Measurements from ENCODE around the gene ABCB6. TPM values are rescaled to one million over a fixed set of nuclear protein-coding genes. Genes with fewer than 3 reads are reported as not detected.

Gene ABCB6
- total RNA-seq, 1 donor from 2014 or later, result 11.4 TPM

DNA sequence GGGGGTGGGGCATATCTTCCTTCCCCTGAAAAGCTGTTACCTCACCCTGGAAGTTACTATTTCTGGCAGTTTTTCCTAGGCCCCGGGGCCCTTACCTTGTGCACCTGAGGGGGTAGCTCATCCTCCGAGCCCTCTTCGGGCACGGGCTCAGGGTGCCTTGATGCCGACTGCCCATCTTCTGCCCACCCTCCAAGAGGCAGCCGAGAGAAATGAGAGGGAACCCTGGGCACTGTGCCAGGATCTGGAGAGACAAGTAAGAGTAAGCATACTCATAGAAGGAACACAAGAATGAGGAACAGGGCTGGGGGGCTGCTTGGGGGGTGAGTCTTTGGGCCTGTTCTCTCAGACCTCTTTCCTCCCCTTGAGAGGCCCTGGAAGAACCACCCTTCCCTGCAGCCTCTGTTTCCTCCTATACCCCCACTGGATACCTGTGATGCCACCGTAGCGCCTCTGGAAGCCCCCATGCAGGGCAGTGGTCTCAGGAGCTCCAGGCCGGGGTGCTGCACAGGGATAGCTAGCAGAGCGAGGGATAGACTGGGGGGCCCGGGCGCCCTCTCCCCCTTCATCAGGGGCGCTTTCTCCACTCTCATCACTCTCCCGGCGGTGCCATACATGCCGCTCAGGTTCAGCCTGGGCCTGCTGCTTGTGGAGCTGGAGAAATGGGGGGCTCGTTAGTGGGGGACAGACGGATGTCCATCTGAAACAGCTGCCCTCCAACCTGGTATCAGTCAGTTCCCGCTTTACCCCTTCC is 2.1 kb upstream of the ABCB6 start:
- no peak for DNase-seq (ENCODE audit: low spot score)
- Mint-ChIP-seq H3K36me3 (ENCODE audit: low read depth, unreplicated experiment) (peaks cover 37% of the 10 kb centered on the region), H3K9me3 (ENCODE audit: unreplicated experiment) (no peaks in the 10 kb centered on the region), H3K27me3 (ENCODE audit: unreplicated experiment) (peaks cover 10% of the 10 kb centered on the region), H3K4me3 (ENCODE audit: unreplicated experiment) (no peak overlapping the region), H3K4me1 (ENCODE audit: unreplicated experiment) (peaks cover 14% of the 10 kb centered on the region), H3K27ac (ENCODE audit: unreplicated experiment) (no peak overlapping the region)
- TF ChIP-seq, protein P1, sequence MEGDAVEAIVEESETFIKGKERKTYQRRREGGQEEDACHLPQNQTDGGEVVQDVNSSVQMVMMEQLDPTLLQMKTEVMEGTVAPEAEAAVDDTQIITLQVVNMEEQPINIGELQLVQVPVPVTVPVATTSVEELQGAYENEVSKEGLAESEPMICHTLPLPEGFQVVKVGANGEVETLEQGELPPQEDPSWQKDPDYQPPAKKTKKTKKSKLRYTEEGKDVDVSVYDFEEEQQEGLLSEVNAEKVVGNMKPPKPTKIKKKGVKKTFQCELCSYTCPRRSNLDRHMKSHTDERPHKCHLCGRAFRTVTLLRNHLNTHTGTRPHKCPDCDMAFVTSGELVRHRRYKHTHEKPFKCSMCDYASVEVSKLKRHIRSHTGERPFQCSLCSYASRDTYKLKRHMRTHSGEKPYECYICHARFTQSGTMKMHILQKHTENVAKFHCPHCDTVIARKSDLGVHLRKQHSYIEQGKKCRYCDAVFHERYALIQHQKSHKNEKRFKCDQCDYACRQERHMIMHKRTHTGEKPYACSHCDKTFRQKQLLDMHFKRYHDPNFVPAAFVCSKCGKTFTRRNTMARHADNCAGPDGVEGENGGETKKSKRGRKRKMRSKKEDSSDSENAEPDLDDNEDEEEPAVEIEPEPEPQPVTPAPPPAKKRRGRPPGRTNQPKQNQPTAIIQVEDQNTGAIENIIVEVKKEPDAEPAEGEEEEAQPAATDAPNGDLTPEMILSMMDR (IDR thresholded peaks at IDR 0.05; ENCODE audit: unreplicated experiment), result no peak

DNA sequence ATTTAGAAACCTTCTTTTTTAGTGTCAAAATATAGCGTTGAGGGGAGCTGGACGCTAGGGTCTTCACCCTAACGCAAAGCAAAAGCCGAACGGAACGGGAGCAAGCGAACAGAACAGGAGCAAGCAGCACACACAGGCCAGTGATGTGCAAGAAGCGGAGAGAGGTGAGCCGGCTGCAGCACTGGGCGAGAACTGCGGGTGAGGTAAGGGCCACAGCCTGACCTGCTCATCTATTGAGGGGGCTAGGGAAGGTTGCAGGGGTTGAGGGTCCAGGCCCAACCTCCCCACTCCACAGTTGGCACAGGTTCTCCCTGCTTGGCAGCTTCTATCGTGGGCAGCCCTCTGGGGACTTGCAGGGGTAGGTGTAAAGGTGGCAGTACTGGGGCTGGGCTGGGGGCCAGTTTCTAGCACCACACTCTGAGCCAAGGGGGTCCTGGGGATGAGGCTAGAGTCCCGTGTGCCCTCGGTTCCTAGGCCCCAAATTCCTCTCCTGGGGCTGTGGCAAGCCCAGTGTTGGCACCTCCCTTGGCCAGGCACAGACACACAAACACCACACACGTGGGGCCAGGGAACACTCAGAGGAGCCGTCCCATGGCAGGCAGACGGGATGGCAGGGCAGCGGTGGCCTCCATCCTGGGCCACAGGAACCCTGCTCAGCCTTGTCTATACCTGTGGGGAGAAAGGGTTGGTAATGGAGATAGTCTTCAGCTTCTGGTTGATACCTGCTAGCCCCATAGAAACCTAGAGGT is 1.2 kb upstream of the ABCB6 start:
- DNase-seq (ENCODE audit: low spot score), result no peak
- Mint-ChIP-seq H3K36me3 (ENCODE audit: low read depth, unreplicated experiment) (peaks cover 28% of the 10 kb centered on the region), H3K27ac (ENCODE audit: unreplicated experiment) (peak overlapping the region; percentile 64), H3K4me3 (ENCODE audit: unreplicated experiment) (peak overlapping the region; percentile 74), H3K27me3 (ENCODE audit: unreplicated experiment) (peaks cover 9% of the 10 kb centered on the region), H3K9me3 (ENCODE audit: unreplicated experiment) (no peaks in the 10 kb centered on the region), H3K4me1 (ENCODE audit: unreplicated experiment) (peaks cover 14% of the 10 kb centered on the region)
- TF ChIP-seq, protein P1 (IDR thresholded peaks at IDR 0.05; ENCODE audit: unreplicated experiment), result no peak

DNA sequence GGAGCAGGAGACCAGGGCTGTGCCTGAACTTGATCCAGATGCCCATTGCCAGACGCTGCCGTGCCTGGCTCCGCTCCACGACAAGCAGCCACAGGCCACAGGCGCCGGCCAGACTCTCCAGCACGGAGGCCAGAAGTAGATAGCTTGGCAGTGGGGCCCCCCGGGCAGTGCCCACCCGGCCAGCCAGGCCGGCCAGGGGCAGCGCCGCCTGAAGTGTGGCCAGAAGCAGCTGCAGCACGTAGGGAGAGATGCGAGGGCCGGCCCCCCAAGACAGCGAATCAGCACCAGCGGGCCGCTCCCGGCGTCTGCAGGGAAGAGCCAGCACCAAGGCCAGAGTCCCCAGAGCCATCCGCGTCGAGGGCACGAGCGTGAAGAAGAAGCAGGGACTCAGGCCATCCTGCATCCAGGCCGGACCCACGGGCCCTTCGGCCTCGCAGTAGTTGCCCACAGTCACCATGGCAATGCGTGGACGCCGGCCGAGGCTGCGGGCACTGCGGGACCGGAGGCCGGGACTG is 484 bp downstream of the ABCB6 start:
- no peaks in the 10 kb centered on the region for H3K9me3 Mint-ChIP-seq (ENCODE audit: unreplicated experiment)
- peak overlapping the region; percentile 74 for H3K27ac Mint-ChIP-seq (ENCODE audit: unreplicated experiment)
- H3K4me1 Mint-ChIP-seq (ENCODE audit: unreplicated experiment), result peaks cover 14% of the 10 kb centered on the region
- peak; percentile 62 for DNase-seq (ENCODE audit: low spot score)
- peak overlapping the region; percentile 85 for H3K4me3 Mint-ChIP-seq (ENCODE audit: unreplicated experiment)
- H3K36me3 Mint-ChIP-seq (ENCODE audit: low read depth, unreplicated experiment), result peaks cover 18% of the 10 kb centered on the region
- TF ChIP-seq, protein P1 (IDR thresholded peaks at IDR 0.05; ENCODE audit: unreplicated experiment), result no peak
- H3K27me3 Mint-ChIP-seq (ENCODE audit: unreplicated experiment), result peaks cover 10% of the 10 kb centered on the region

DNA sequence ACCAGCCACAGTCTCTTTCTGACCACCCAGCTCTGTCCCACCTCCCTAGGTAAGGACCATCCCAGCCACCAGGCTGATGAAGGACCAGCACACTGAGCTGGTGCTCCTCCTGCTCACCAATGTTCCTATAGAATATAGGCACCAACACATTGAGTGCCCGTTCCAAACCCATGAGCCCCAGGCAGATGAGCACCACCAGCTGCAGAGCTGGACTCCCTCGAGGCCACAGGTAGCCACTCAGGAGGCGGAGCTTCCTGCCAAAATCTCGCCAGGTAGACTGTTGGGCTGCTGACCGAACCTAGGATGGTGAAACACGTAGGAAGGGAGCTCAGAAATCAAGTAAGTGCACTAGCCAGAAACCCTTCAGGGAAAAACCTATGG is 2.2 kb downstream of the ABCB6 start:
- Mint-ChIP-seq H3K27ac (ENCODE audit: unreplicated experiment) (no peak overlapping the region), H3K4me3 (ENCODE audit: unreplicated experiment) (no peak overlapping the region), H3K4me1 (ENCODE audit: unreplicated experiment) (peaks cover 14% of the 10 kb centered on the region), H3K27me3 (ENCODE audit: unreplicated experiment) (peaks cover 12% of the 10 kb centered on the region), H3K36me3 (ENCODE audit: low read depth, unreplicated experiment) (peaks cover 9% of the 10 kb centered on the region), H3K9me3 (ENCODE audit: unreplicated experiment) (no peaks in the 10 kb centered on the region)
- no peak for DNase-seq (ENCODE audit: low spot score)
- TF ChIP-seq, protein P1 (IDR thresholded peaks at IDR 0.05; ENCODE audit: unreplicated experiment), result no peak
